ENCODE measurements around the gene UBALD1. TPM values are rescaled to one million over a fixed set of nuclear protein-coding genes. Genes with fewer than 3 reads are reported as not detected.

Gene UBALD1
- total and polyA plus RNA-seq, 9 of the 15 experiments (the other 6 are each of a cell fraction or from before 2014, with no cell fraction given) = 1.3 to 38.0 (median 6.2) TPM; not detected in 2

DNA sequence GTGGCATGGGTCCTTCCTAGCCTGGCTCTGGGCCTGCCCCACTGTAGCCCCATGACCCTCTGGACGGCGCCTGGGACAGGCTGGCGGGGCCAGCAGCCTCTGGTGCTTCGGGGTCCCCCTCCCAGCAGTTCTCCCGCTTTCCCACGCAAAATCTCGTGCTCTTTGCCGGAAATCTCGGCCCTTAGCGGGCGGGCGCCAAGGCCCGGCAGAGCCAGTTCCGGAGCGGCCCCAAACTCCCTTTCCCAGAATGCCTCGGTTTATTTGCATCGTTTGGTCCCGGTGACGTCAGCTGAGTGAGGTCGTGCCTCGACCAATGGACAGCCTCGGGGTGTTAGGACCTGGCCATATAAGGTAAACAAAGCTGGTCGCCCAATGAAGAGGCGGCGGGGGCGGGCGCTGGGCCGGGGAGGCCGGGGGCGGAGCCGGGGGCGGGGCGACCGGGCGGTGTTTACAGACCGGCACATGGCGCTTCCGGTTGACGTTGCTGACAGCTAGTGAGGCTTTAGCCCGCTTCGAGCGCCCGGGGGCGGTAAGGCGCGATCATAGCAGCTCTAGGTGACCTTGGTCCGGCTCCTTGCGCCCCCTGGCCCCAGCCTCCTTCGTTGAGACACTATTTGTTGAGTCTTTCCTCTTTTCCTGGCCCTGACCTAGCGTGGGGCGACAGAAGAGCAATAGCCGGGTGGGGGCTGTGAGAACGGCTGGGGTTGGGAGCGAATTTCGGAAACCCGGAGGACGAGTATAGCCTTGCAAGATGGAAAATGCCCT is 1.5 kb upstream of the UBALD1 start (continued):
- no peak for TF ChIP-seq SREBF2 (CRISPR knock-in tag; IDR thresholded peaks at IDR 0.05)
- TF ChIP-seq KLF16 (IDR thresholded peaks at IDR 0.05) = peak; percentile 10; the same call in 1 of the 2 replicates
- no peak for TF ChIP-seq ZNF217 (CRISPR knock-in tag; IDR thresholded peaks at IDR 0.05)
- TF ChIP-seq, protein P1, sequence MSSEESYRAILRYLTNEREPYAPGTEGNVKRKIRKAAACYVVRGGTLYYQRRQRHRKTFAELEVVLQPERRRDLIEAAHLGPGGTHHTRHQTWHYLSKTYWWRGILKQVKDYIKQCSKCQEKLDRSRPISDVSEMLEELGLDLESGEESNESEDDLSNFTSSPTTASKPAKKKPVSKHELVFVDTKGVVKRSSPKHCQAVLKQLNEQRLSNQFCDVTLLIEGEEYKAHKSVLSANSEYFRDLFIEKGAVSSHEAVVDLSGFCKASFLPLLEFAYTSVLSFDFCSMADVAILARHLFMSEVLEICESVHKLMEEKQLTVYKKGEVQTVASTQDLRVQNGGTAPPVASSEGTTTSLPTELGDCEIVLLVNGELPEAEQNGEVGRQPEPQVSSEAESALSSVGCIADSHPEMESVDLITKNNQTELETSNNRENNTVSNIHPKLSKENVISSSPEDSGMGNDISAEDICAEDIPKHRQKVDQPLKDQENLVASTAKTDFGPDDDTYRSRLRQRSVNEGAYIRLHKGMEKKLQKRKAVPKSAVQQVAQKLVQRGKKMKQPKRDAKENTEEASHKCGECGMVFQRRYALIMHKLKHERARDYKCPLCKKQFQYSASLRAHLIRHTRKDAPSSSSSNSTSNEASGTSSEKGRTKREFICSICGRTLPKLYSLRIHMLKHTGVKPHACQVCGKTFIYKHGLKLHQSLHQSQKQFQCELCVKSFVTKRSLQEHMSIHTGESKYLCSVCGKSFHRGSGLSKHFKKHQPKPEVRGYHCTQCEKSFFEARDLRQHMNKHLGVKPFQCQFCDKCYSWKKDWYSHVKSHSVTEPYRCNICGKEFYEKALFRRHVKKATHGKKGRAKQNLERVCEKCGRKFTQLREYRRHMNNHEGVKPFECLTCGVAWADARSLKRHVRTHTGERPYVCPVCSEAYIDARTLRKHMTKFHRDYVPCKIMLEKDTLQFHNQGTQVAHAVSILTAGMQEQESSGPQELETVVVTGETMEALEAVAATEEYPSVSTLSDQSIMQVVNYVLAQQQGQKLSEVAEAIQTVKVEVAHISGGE (CRISPR knock-in tag; IDR thresholded peaks at IDR 0.05) = peak in 1 of 3 experiments; percentile 89; a peak in 2 of 6 replicates
- TF ChIP-seq RCOR1 (IDR thresholded peaks at IDR 0.05; ENCODE audit: borderline replicate concordance in 1 of 2, low read depth in 2 of 2, low read length in 2 of 2) = peak in 1 of 2 experiments; percentile 52; a peak in 1 of 4 replicates
- TF ChIP-seq BHLHE40 (IDR thresholded peaks at IDR 0.05; ENCODE audit: low read length) = peak; percentile 58
- no peak for TF ChIP-seq ARNT (IDR thresholded peaks at IDR 0.05)
- peak; percentile 12; the same call in 1 of the 2 replicates for TF ChIP-seq HDAC2 (IDR thresholded peaks at IDR 0.05)
- TF ChIP-seq ZFPM2 (CRISPR knock-in tag; IDR thresholded peaks at IDR 0.05) = 0 out of 2 replicates have a peak, but pooled peaks have one; percentile 30
- TF ChIP-seq NUFIP1 (IDR thresholded peaks at IDR 0.05; ENCODE audit: partially characterized antibody) = no peak
- 0 out of 2 replicates have a peak, but pooled peaks have one; percentile 27 for TF ChIP-seq HINFP (tag; conservative IDR thresholded peaks at IDR 0.05; ENCODE audit: low read depth)
- peak; percentile 99 for TF ChIP-seq SRF (CRISPR knock-in tag; IDR thresholded peaks at IDR 0.05)
- peak; percentile 89 for TF ChIP-seq POLR2G (IDR thresholded peaks at IDR 0.05; ENCODE audit: low read depth, low read length)
- TF ChIP-seq DPF2 (IDR thresholded peaks at IDR 0.05) = 0 out of 2 replicates have a peak, but pooled peaks have one; percentile 2
- TF ChIP-seq SMARCA4 (IDR thresholded peaks at IDR 0.05) = no peak
- no peak for TF ChIP-seq ID3 (CRISPR knock-in tag; IDR thresholded peaks at IDR 0.05)
- no peak for TF ChIP-seq ID3 (tag; IDR thresholded peaks at IDR 0.05)
- TF ChIP-seq HMG20A (CRISPR knock-in tag; conservative IDR thresholded peaks at IDR 0.05) = no peak
- TF ChIP-seq NONO (IDR thresholded peaks at IDR 0.05; ENCODE audit: low read depth in 2 of 2, low read length in 1 of 2) = no peak
- no peak for TF ChIP-seq NFATC3 (IDR thresholded peaks at IDR 0.05)
- TF ChIP-seq, protein P2, sequence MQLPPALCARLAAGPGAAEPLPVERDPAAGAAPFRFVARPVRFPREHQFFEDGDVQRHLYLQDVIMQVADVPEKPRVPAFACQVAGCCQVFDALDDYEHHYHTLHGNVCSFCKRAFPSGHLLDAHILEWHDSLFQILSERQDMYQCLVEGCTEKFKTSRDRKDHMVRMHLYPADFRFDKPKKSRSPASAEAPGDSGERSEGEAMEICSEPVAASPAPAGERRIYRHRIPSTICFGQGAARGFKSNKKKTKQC (CRISPR knock-in tag; IDR thresholded peaks at IDR 0.05) = peak; percentile 21; the same call in 1 of the 2 replicates
